Esophagus muscularis mucosa (tissue), 3 donors: Measurements from ENCODE around the gene ZSCAN5A.

ENCODE experiments used
- EP300 ChIP-seq: sonication (generic); formaldehyde crosslinking; IDR thresholded peaks from one replicate; pipeline ENCODE4 v1.6.1; 2017; ENCODE audit warnings: antibody characterized with exemption
- TF ChIP-seq, protein P1 (sequence below), 3 experiments: fragments of 200-600 bp in 2 of 3; fragments of 450-650 bp in 1 of 3; sonication (generic) in 2 of 3; IDR thresholded peaks; one replicate each; pipeline ENCODE4 v1.5.1; 2017 to 2019; ENCODE audit warnings: antibody characterized with exemption in 3 of 3, mild to moderate bottlenecking in 2 of 3, moderate library complexity in 1 of 3

DNA sequence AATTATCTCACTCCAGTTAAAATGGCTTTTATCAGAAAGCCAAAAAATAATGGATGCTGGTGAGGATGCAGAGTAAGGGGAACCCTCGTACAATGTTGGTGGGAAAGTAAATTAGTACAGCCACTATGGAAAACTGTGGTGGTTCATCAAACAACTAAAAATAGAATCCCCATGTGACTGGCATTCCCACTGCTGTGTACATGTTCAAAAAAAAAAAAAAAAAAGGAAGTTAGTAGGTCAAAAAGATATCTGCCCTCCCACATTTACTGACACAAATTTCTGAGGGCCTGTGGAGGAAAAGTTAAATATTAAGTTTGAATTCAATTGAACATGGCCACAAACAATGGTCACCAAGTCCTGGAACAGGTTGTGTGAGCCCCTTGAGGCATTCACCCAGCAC is 9.8 kb upstream of the ZSCAN5A start:
- TF ChIP-seq, protein P1, sequence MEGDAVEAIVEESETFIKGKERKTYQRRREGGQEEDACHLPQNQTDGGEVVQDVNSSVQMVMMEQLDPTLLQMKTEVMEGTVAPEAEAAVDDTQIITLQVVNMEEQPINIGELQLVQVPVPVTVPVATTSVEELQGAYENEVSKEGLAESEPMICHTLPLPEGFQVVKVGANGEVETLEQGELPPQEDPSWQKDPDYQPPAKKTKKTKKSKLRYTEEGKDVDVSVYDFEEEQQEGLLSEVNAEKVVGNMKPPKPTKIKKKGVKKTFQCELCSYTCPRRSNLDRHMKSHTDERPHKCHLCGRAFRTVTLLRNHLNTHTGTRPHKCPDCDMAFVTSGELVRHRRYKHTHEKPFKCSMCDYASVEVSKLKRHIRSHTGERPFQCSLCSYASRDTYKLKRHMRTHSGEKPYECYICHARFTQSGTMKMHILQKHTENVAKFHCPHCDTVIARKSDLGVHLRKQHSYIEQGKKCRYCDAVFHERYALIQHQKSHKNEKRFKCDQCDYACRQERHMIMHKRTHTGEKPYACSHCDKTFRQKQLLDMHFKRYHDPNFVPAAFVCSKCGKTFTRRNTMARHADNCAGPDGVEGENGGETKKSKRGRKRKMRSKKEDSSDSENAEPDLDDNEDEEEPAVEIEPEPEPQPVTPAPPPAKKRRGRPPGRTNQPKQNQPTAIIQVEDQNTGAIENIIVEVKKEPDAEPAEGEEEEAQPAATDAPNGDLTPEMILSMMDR (IDR thresholded peaks at IDR 0.05) = no peak
- TF ChIP-seq EP300 = no peak
